ENCODE measurements around the gene HES5. TPM values are rescaled to one million over a fixed set of nuclear protein-coding genes. Genes with fewer than 3 reads are reported as not detected.

The HES5 gene
- polyA plus RNA-seq, 3 donors: not detected

DNA sequence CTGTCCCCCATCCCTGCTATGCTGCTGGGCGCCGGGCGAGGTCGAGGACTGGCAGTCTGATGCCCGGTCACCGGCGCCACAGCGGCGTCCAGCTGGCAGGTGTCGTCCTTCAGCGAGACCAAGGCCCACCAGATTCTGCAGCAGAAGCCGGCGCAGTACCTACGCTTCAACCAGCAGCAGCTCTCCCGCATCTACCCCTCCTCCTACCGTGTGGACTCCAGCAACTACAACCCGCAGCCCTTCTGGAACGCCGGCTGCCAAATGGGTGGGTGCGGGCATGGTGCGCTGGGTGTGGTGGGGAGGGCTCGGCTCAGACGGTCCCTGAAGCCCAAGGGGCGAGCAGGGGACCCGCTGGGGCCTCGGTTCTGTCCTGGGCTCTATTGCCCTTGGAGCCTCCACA lies 33.3 kb downstream of the HES5 start:
- Histone ChIP-seq H4K20me1 (ENCODE audit: insufficient read depth, low read length) (no peaks in the 10 kb centered on the region), H3K9ac (ENCODE audit: insufficient read depth, low read length, poor library complexity, severe bottlenecking) (no peak overlapping the region), H3K9me3 (replicated peaks in 1 of 2; ENCODE audit: control insufficient read depth in 1 of 2, insufficient read depth in 1 of 2, low read length in 2 of 2) (no peaks in the 10 kb centered on the region), H2AFZ (ENCODE audit: insufficient read depth, low read depth, low read length, poor library complexity, severe bottlenecking) (no peak overlapping the region), H3K27me3 (ENCODE audit: control insufficient read depth in 2 of 2, insufficient read depth in 2 of 2, low read length in 2 of 2) (no peaks in the 10 kb centered on the region), H3K27ac (ENCODE audit: low read depth in 1 of 2, low read length in 2 of 2) (no peak overlapping the region), H3K4me2 (replicated peaks; ENCODE audit: extremely low read depth, low read length, poor library complexity, severe bottlenecking) (no peak overlapping the region), H3K4me1 (ENCODE audit: control insufficient read depth in 1 of 2, insufficient read depth in 2 of 2, low read length in 2 of 2) (peaks cover 10 to 11% of the 10 kb centered on the region in 2 donors), H3K79me2 (ENCODE audit: insufficient read depth, low read length) (no peaks in the 10 kb centered on the region), H3K4me3 (replicated peaks in 1 of 3; ENCODE audit: low read depth in 2 of 3, low read length in 3 of 3) (no peak overlapping the region), H3K36me3 (replicated peaks in 1 of 2; ENCODE audit: control insufficient read depth in 1 of 2, insufficient read depth in 2 of 2, low read length in 2 of 2) (no peaks in the 10 kb centered on the region)
- Mint-ChIP-seq H3K4me3 (no peak overlapping the region), H3K4me1 (peaks cover 8% of the 10 kb centered on the region), H3K27me3 (ENCODE audit: low read depth in 3 of 3) (peaks cover 1 to 5% (median 4%) of the 10 kb centered on the region in 3 donors), H3K36me3 (no peaks in the 10 kb centered on the region), H3K9me3 (no peaks in the 10 kb centered on the region), H3K27ac (no peak overlapping the region)
- intact Hi-C loops (cut with micrococcal nuclease): no loop called here
- TF ChIP-seq, protein P1, sequence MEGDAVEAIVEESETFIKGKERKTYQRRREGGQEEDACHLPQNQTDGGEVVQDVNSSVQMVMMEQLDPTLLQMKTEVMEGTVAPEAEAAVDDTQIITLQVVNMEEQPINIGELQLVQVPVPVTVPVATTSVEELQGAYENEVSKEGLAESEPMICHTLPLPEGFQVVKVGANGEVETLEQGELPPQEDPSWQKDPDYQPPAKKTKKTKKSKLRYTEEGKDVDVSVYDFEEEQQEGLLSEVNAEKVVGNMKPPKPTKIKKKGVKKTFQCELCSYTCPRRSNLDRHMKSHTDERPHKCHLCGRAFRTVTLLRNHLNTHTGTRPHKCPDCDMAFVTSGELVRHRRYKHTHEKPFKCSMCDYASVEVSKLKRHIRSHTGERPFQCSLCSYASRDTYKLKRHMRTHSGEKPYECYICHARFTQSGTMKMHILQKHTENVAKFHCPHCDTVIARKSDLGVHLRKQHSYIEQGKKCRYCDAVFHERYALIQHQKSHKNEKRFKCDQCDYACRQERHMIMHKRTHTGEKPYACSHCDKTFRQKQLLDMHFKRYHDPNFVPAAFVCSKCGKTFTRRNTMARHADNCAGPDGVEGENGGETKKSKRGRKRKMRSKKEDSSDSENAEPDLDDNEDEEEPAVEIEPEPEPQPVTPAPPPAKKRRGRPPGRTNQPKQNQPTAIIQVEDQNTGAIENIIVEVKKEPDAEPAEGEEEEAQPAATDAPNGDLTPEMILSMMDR (IDR thresholded peaks at IDR 0.05): no peak
- 95% methylated on average over 20 of the region's 26 CpGs for WGBS (ENCODE audit: insufficient coverage)
- DNase-seq: no peak

DNA sequence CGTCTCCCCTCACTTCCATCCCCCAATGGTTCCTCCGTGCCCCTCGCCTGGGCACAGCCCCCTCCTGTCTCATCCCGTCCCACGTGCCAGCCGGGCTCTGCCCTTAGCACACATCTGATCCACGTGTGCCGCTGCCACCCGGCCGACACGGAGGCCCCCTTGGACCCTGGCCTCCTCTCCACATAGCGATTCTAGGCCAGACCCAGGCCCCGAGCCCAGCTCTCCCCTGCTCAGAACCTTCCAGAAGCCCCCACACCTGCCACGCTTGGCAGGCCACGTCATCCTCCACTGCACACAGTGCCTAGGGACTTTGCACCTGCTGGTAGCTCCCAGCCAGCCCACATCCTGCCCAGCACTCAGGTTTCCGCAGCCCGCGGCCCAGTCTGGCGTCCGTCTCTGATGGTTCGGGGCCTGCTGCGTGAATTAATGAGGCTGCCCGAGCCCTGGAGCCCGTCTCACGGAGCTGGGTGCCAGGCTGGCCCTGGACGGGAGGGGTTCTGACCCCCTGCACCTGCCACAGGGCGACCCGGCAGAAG lies 33.9 kb downstream of the HES5 start:
- intact Hi-C loops (cut with micrococcal nuclease): no loop called here

More for the DNA sequence above, 33.9 kb downstream of the HES5 start:
- Histone ChIP-seq H3K9me3 (replicated peaks in 1 of 2; ENCODE audit: control insufficient read depth in 1 of 2, insufficient read depth in 1 of 2, low read length in 2 of 2) (no peaks in the 10 kb centered on the region), H4K20me1 (ENCODE audit: insufficient read depth, low read length) (no peaks in the 10 kb centered on the region), H3K79me2 (ENCODE audit: insufficient read depth, low read length) (no peaks in the 10 kb centered on the region), H3K4me1 (ENCODE audit: control insufficient read depth in 1 of 2, insufficient read depth in 2 of 2, low read length in 2 of 2) (peaks cover 10 to 11% of the 10 kb centered on the region in 2 donors), H2AFZ (ENCODE audit: insufficient read depth, low read depth, low read length, poor library complexity, severe bottlenecking) (no peak overlapping the region), H3K4me3 (replicated peaks in 1 of 3; ENCODE audit: low read depth in 2 of 3, low read length in 3 of 3) (no peak overlapping the region), H3K27ac (ENCODE audit: low read depth in 1 of 2, low read length in 2 of 2) (no peak overlapping the region), H3K36me3 (replicated peaks in 1 of 2; ENCODE audit: control insufficient read depth in 1 of 2, insufficient read depth in 2 of 2, low read length in 2 of 2) (no peaks in the 10 kb centered on the region), H3K27me3 (ENCODE audit: control insufficient read depth in 2 of 2, insufficient read depth in 2 of 2, low read length in 2 of 2) (no peaks in the 10 kb centered on the region), H3K9ac (ENCODE audit: insufficient read depth, low read length, poor library complexity, severe bottlenecking) (no peak overlapping the region), H3K4me2 (replicated peaks; ENCODE audit: extremely low read depth, low read length, poor library complexity, severe bottlenecking) (no peak overlapping the region)
- 89% methylated on average over 28 of the region's 28 CpGs for WGBS (ENCODE audit: insufficient coverage)
- H3K9me3 Mint-ChIP-seq: no peaks in the 10 kb centered on the region
- peaks cover 1 to 6% (median 5%) of the 10 kb centered on the region in 3 donors for H3K27me3 Mint-ChIP-seq (ENCODE audit: low read depth in 3 of 3)
- H3K27ac Mint-ChIP-seq: no peak overlapping the region
- no peaks in the 10 kb centered on the region for H3K36me3 Mint-ChIP-seq
- TF ChIP-seq, protein P1 (IDR thresholded peaks at IDR 0.05): no peak
- DNase-seq: no peak
- H3K4me3 Mint-ChIP-seq: no peak overlapping the region
- H3K4me1 Mint-ChIP-seq: peaks cover 8% of the 10 kb centered on the region
